Esophagus (tissue), 2 donors: ENCODE results near the gene MTFMT. TPM values are rescaled to one million over a fixed set of nuclear protein-coding genes. Genes with fewer than 3 reads are reported as not detected.

ENCODE experiments used
- H3K27ac ChIP-seq, 2 donors: one replicate each; pipeline ENCODE4 v1.5.1; 2013; ENCODE audit warnings: low read depth in 2 of 2, mild to moderate bottlenecking in 2 of 2, inconsistent platforms in 1 of 2, low read length in 1 of 2, moderate library complexity in 1 of 2
- H3K27me3 ChIP-seq, 2 donors: one replicate each; pipeline ENCODE4 v1.6.1; 2013; ENCODE audit warnings: low read length in 2 of 2, control low read depth in 1 of 2, mild to moderate bottlenecking in 1 of 2; ENCODE audit not compliant: insufficient read depth in 2 of 2, control insufficient read depth in 1 of 2
- H3K36me3 ChIP-seq, 2 donors: one replicate each; pipeline ENCODE4 v1.6.1; 2013; ENCODE audit warnings: low read length in 1 of 2; ENCODE audit not compliant: control insufficient read depth in 2 of 2, insufficient read depth in 2 of 2
- H3K4me1 ChIP-seq, 2 donors: one replicate each; pipeline ENCODE4 v1.6.1; 2013; ENCODE audit warnings: low read length in 1 of 2; ENCODE audit not compliant: control insufficient read depth in 2 of 2, insufficient read depth in 2 of 2
- H3K4me3 ChIP-seq, 2 donors: one replicate each; pipeline ENCODE4 v1.5.1; 2013; ENCODE audit warnings: low read length in 2 of 2, mild to moderate bottlenecking in 2 of 2, low read depth in 1 of 2, moderate library complexity in 1 of 2
- H3K9me3 ChIP-seq, 2 donors: one replicate each; pipeline ENCODE4 v1.6.1; 2013; ENCODE audit warnings: mild to moderate bottlenecking in 2 of 2, low read depth in 1 of 2, low read length in 1 of 2, moderate library complexity in 1 of 2; ENCODE audit not compliant: control insufficient read depth in 2 of 2, insufficient read depth in 1 of 2
- WGBS, 2 donors: extraction: QIAGEN DNeasy Blood & Tissue Kit; methylation state at CpG; one replicate each; pipeline ENCODE4 v1.1.7; 2013; 5-methylcytosine and 5-hydroxymethylcytosine counted together
- polyA plus RNA-seq, 2 donors: library from polyadenylated mRNA; stranded (reverse); fragments of 200-250 nt; gene quantifications; one replicate each; pipeline ENCODE4 v1.2.3, GENCODE V29; 2013
- donor health status: healthy with polysubstance abuse.
- donor health status: Bipolar disorder and iron deficiency.

MTFMT gene
- polyA plus RNA-seq, 2 donors, result 3.1 to 6.9 TPM

GRCh38 chr15:64981812-64982431, 47.5 kb downstream of the MTFMT start:
- Histone ChIP-seq H3K4me1 (no peaks in the 10 kb centered on the region), H3K4me3 (no peak overlapping the region), H3K27me3 (no peaks in the 10 kb centered on the region), H3K27ac (no peak overlapping the region), H3K36me3 (peaks cover 6 to 8% of the 10 kb centered on the region in 2 donors), H3K9me3 (no peaks in the 10 kb centered on the region)
- WGBS, 2 donors, result 89 to 92% methylated on average over 6 of the region's 6 CpGs

GRCh38 chr15:64979252-64979710, 50.2 kb downstream of the MTFMT start:
- no peaks in the 10 kb centered on the region for H3K27me3 ChIP-seq
- H3K4me3 ChIP-seq, result no peak overlapping the region
- peaks cover 6 to 8% of the 10 kb centered on the region in 2 donors for H3K36me3 ChIP-seq
- H3K4me1 ChIP-seq, result no peaks in the 10 kb centered on the region
- WGBS, 2 donors, result 79 to 82% methylated on average over 7 of the region's 7 CpGs
- no peak overlapping the region for H3K27ac ChIP-seq
- no peaks in the 10 kb centered on the region for H3K9me3 ChIP-seq

- Histone ChIP-seq H3K27ac (no peak overlapping the region), H3K4me1 (no peaks in the 10 kb centered on the region), H3K36me3 (peaks cover 12 to 13% of the 10 kb centered on the region in 2 donors), H3K27me3 (no peaks in the 10 kb centered on the region), H3K9me3 (no peaks in the 10 kb centered on the region), H3K4me3 (no peak overlapping the region)
- WGBS, 2 donors, result 86 to 92% methylated on average over 5 of the region's 5 CpGs
Measured at GRCh38 chr15:64975390-64975789, 54.0 kb downstream of the MTFMT start.

- no peaks in the 10 kb centered on the region for H3K9me3 ChIP-seq
- H3K4me1 ChIP-seq, result no peaks in the 10 kb centered on the region
- H3K4me3 ChIP-seq, result no peak overlapping the region
- no peaks in the 10 kb centered on the region for H3K27me3 ChIP-seq
- WGBS, 2 donors, result 88 to 92% methylated on average over 7 of the region's 7 CpGs
- no peak overlapping the region for H3K27ac ChIP-seq
- peaks cover 8 to 9% of the 10 kb centered on the region in 2 donors for H3K36me3 ChIP-seq
Measured at GRCh38 chr15:64970698-64971097, 58.7 kb downstream of the MTFMT start.

- Histone ChIP-seq H3K4me1 (no peaks in the 10 kb centered on the region), H3K4me3 (no peak overlapping the region), H3K9me3 (no peaks in the 10 kb centered on the region), H3K36me3 (peaks cover 9 to 16% of the 10 kb centered on the region in 2 donors), H3K27ac (no peak overlapping the region), H3K27me3 (no peaks in the 10 kb centered on the region)
- WGBS, 2 donors, result 83 to 98% methylated on average over 1 of the region's 1 CpG
Measured at GRCh38 chr15:64969401-64969800, 60.0 kb downstream of the MTFMT start.

GRCh38 chr15:64961013-64961412, 68.4 kb downstream of the MTFMT start:
- H3K9me3 ChIP-seq, result no peaks in the 10 kb centered on the region
- H3K4me1 ChIP-seq, result no peaks in the 10 kb centered on the region
- WGBS, 2 donors, result 95 to 96% methylated on average over 5 of the region's 5 CpGs
- no peak overlapping the region for H3K27ac ChIP-seq
- no peaks in the 10 kb centered on the region for H3K27me3 ChIP-seq
- no peak overlapping the region for H3K4me3 ChIP-seq
- H3K36me3 ChIP-seq, result peaks cover 13 to 35% of the 10 kb centered on the region in 2 donors

GRCh38 chr15:64960153-64960552, 69.3 kb downstream of the MTFMT start:
- no peaks in the 10 kb centered on the region for H3K27me3 ChIP-seq
- H3K27ac ChIP-seq, result no peak overlapping the region
- H3K4me3 ChIP-seq, result no peak overlapping the region
- H3K4me1 ChIP-seq, result no peaks in the 10 kb centered on the region
- H3K36me3 ChIP-seq, result peaks cover 15 to 34% of the 10 kb centered on the region in 2 donors
- H3K9me3 ChIP-seq, result no peaks in the 10 kb centered on the region
- WGBS, 2 donors, result 91 to 95% methylated on average over 6 of the region's 6 CpGs

- no peaks in the 10 kb centered on the region for H3K9me3 ChIP-seq
- H3K4me3 ChIP-seq, result no peak overlapping the region
- H3K36me3 ChIP-seq, result peaks cover 15 to 29% of the 10 kb centered on the region in 2 donors
- 96 to 97% methylated on average over 9 of the region's 9 CpGs for WGBS, 2 donors
- no peak overlapping the region for H3K27ac ChIP-seq
- H3K27me3 ChIP-seq, result no peaks in the 10 kb centered on the region
- H3K4me1 ChIP-seq, result no peaks in the 10 kb centered on the region
Measured at GRCh38 chr15:64959128-64959527, 70.3 kb downstream of the MTFMT start.

GRCh38 chr15:64954395-64954794, 75.0 kb downstream of the MTFMT start:
- H3K9me3 ChIP-seq, result no peaks in the 10 kb centered on the region
- H3K36me3 ChIP-seq, result peaks cover 9 to 12% of the 10 kb centered on the region in 2 donors
- H3K4me3 ChIP-seq, result no peak overlapping the region
- H3K27me3 ChIP-seq, result no peaks in the 10 kb centered on the region
- H3K4me1 ChIP-seq, result no peaks in the 10 kb centered on the region
- no peak overlapping the region for H3K27ac ChIP-seq
- 64 to 65% methylated on average over 3 of the region's 3 CpGs for WGBS, 2 donors

- 90 to 96% methylated on average over 2 of the region's 2 CpGs for WGBS, 2 donors
- Histone ChIP-seq H3K4me3 (no peak overlapping the region), H3K4me1 (no peaks in the 10 kb centered on the region), H3K9me3 (no peaks in the 10 kb centered on the region), H3K27me3 (no peaks in the 10 kb centered on the region), H3K27ac (no peak overlapping the region), H3K36me3 (peaks cover 2 to 4% of the 10 kb centered on the region in 2 donors)
Measured at GRCh38 chr15:64951777-64952418, 77.5 kb downstream of the MTFMT start.
